GM19351 (cell line): ENCODE measurements around the gene C6orf163.

Source experiments
- ATAC-seq: cut with Tn5 transposase; IDR thresholded peaks from one replicate; pipeline ENCODE4 v1.9.1; 2021; ENCODE audit warnings: mild to moderate bottlenecking, moderate library complexity; ENCODE audit not compliant: unreplicated experiment

Gene C6orf163

DNA sequence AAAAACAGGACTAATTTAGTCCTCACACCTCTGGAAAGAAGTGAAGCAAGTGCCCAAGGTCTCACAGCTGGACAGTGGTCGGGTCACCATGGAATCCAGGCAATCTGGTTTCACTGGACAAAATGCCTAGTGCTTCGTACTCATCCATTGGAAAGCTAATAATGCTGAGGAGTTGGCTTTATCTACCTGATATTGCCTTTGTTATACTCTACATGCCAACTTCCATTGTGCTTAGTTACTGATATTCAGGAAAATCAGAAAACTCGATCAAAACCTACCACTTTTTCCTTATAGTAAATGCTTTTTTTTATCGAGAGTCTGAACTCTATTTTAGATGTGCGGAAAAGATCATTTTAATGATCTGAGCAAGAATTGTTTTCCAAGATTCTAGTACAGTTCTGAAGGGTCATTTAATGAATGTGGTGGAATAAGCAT is 64.1 kb downstream of the C6orf163 start:
- ATAC-seq: no peak
